ACC112 (cell line): Measurements from ENCODE around the gene OSBP2.

Source experiments
- H2AFZ ChIP-seq: fragments of 200-600 bp; sonication (generic); one replicate; pipeline ENCODE4 v1.6.0; 2017; ENCODE audit warnings: antibody characterized with exemption, low read length; ENCODE audit not compliant: unreplicated experiment
- H3K27ac ChIP-seq: fragments of 200-600 bp; sonication (generic); 2 replicates; pipeline ENCODE4 v1.5.1; 2014; ENCODE audit warnings: low read depth, mild to moderate bottlenecking, antibody characterized with exemption, low read length, moderate library complexity
- H3K27me3 ChIP-seq: fragments of 200-600 bp; sonication (generic); 2 replicates; pipeline ENCODE4 v1.6.1; 2014; ENCODE audit warnings: mild to moderate bottlenecking, antibody characterized with exemption, low read length, moderate library complexity, mixed read lengths; ENCODE audit not compliant: insufficient read depth
- H3K36me3 ChIP-seq: fragments of 200-600 bp; sonication (generic); 2 replicates; pipeline ENCODE4 v1.6.1; 2016; ENCODE audit warnings: mild to moderate bottlenecking, antibody characterized with exemption, low read length, moderate library complexity, mixed read lengths; ENCODE audit not compliant: insufficient read depth
- H3K4me1 ChIP-seq: fragments of 200-600 bp; sonication (generic); one replicate; pipeline ENCODE4 v1.6.1; 2016; ENCODE audit warnings: low read length, mixed read lengths; ENCODE audit not compliant: insufficient read depth, unreplicated experiment, control insufficient read depth
- H3K4me3 ChIP-seq: fragments of 200-600 bp; sonication (generic); 2 replicates; pipeline ENCODE4 v1.5.1; 2014; ENCODE audit warnings: mild to moderate bottlenecking, low read depth, low read length
- H3K79me2 ChIP-seq: fragments of 200-600 bp; sonication (generic); one replicate; pipeline ENCODE4 v1.6.0; 2016; ENCODE audit warnings: low read length; ENCODE audit not compliant: control insufficient read depth, unreplicated experiment, insufficient read depth

OSBP2 gene

GRCh38 chr22:30867746-30868662 is 173.3 kb downstream of the OSBP2 start:
- Histone ChIP-seq H3K27me3 (no peaks in the 10 kb centered on the region), H2AFZ (no peak overlapping the region), H3K27ac (no peak overlapping the region; the same call in 1 of the 2 replicates), H3K4me1 (peaks cover 17% of the 10 kb centered on the region), H3K36me3 (no peaks in the 10 kb centered on the region), H3K4me3 (no peak overlapping the region), H3K79me2 (no peaks in the 10 kb centered on the region)

GRCh38 chr22:30868663-30869385 is 174.2 kb downstream of the OSBP2 start:
- H3K79me2 ChIP-seq, result no peaks in the 10 kb centered on the region
- no peak overlapping the region for H3K4me3 ChIP-seq
- peak overlapping the region; percentile 64 for H3K27ac ChIP-seq
- H3K36me3 ChIP-seq, result no peaks in the 10 kb centered on the region
- peaks cover 12% of the 10 kb centered on the region for H3K4me1 ChIP-seq
- H2AFZ ChIP-seq, result no peak overlapping the region
- H3K27me3 ChIP-seq, result no peaks in the 10 kb centered on the region

- H2AFZ ChIP-seq, result no peak overlapping the region
- H3K79me2 ChIP-seq, result no peaks in the 10 kb centered on the region
- peaks cover 12% of the 10 kb centered on the region for H3K4me1 ChIP-seq
- H3K4me3 ChIP-seq, result no peak overlapping the region
- no peaks in the 10 kb centered on the region for H3K36me3 ChIP-seq
- no peak overlapping the region for H3K27ac ChIP-seq
- no peaks in the 10 kb centered on the region for H3K27me3 ChIP-seq
Observed at GRCh38 chr22:30869667-30870395, 175.2 kb downstream of the OSBP2 start.

- no peak overlapping the region for H2AFZ ChIP-seq
- H3K36me3 ChIP-seq, result no peaks in the 10 kb centered on the region
- no peaks in the 10 kb centered on the region for H3K27me3 ChIP-seq
- no peak overlapping the region for H3K4me3 ChIP-seq
- no peaks in the 10 kb centered on the region for H3K79me2 ChIP-seq
- H3K27ac ChIP-seq, result no peak overlapping the region
- H3K4me1 ChIP-seq, result peaks cover 12% of the 10 kb centered on the region
Observed at GRCh38 chr22:30870451-30871345, 176.0 kb downstream of the OSBP2 start.

GRCh38 chr22:30871391-30872284 is 177.0 kb downstream of the OSBP2 start:
- Histone ChIP-seq H3K27ac (no peak overlapping the region), H3K79me2 (no peaks in the 10 kb centered on the region), H2AFZ (no peak overlapping the region)

GRCh38 chr22:30872285-30873041 is 177.8 kb downstream of the OSBP2 start:
- Histone ChIP-seq H3K27me3 (no peaks in the 10 kb centered on the region), H3K79me2 (no peaks in the 10 kb centered on the region), H2AFZ (no peak overlapping the region), H3K27ac (no peak overlapping the region), H3K4me1 (peaks cover 12% of the 10 kb centered on the region), H3K4me3 (no peak overlapping the region), H3K36me3 (no peaks in the 10 kb centered on the region)

More at GRCh38 chr22:30871391-30872284, 177.0 kb downstream of the OSBP2 start:
- Histone ChIP-seq H3K4me3 (no peak overlapping the region), H3K4me1 (peaks cover 12% of the 10 kb centered on the region), H3K27me3 (no peaks in the 10 kb centered on the region), H3K36me3 (no peaks in the 10 kb centered on the region)

- Histone ChIP-seq H3K4me1 (peaks cover 12% of the 10 kb centered on the region), H3K4me3 (no peak overlapping the region), H3K27ac (no peak overlapping the region), H3K79me2 (no peaks in the 10 kb centered on the region), H3K36me3 (no peaks in the 10 kb centered on the region), H2AFZ (no peak overlapping the region), H3K27me3 (no peaks in the 10 kb centered on the region)
Observed at GRCh38 chr22:30873086-30873650, 178.5 kb downstream of the OSBP2 start.

GRCh38 chr22:30873661-30874060 is 179.0 kb downstream of the OSBP2 start:
- no peak overlapping the region for H2AFZ ChIP-seq
- peaks cover 7% of the 10 kb centered on the region for H3K4me1 ChIP-seq
- H3K36me3 ChIP-seq, result no peaks in the 10 kb centered on the region
- no peaks in the 10 kb centered on the region for H3K79me2 ChIP-seq
- H3K27ac ChIP-seq, result no peak overlapping the region
- no peaks in the 10 kb centered on the region for H3K27me3 ChIP-seq
- no peak overlapping the region for H3K4me3 ChIP-seq
